ENCODE results near the gene SUFU.

DNA sequence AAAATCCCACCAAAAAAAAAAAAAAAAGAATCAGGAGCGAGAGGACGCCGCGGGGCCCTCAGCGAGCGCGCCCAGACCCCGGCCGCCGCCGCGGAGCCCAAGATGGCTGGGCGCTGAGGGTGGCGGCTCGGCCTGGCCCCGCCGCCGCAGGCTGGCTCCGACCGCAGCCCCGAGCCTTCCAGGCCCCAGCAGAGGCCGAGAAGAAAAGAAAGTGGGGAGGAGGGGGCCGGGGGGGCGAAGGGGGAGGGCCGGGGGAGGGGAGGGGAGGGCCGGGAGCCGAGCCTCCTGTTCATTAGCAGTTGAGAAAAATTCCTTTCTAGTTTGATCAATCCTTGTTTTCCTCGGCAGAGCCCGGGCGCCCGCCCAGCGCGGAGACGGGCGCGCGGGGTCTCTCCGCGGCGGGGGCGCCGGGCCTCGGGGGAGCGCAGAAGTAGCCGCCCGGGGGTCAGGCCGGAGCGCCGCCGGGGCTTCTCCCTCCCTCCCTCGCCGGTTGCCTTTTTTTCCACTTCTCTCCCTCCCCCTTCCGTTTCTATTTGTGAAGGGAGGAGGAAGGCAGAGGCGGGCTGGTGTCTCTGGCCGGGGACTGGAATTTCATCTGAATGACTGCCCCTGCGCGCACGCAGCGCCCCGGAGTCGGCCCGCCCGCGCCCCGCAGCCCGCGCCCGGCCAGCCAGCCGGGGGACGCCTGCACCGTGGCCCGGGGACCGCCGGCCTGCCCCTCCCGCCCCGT lies 139.7 kb downstream of the SUFU start:
- TF ChIP-seq EP300 (IDR thresholded peaks at IDR 0.05) (no peak), POLR2A (IDR thresholded peaks at IDR 0.05) (peak; percentile 77 to 80), POLR2AphosphoS5 (IDR thresholded peaks at IDR 0.05) (peak; percentile 48)
- TF ChIP-seq, protein P1, sequence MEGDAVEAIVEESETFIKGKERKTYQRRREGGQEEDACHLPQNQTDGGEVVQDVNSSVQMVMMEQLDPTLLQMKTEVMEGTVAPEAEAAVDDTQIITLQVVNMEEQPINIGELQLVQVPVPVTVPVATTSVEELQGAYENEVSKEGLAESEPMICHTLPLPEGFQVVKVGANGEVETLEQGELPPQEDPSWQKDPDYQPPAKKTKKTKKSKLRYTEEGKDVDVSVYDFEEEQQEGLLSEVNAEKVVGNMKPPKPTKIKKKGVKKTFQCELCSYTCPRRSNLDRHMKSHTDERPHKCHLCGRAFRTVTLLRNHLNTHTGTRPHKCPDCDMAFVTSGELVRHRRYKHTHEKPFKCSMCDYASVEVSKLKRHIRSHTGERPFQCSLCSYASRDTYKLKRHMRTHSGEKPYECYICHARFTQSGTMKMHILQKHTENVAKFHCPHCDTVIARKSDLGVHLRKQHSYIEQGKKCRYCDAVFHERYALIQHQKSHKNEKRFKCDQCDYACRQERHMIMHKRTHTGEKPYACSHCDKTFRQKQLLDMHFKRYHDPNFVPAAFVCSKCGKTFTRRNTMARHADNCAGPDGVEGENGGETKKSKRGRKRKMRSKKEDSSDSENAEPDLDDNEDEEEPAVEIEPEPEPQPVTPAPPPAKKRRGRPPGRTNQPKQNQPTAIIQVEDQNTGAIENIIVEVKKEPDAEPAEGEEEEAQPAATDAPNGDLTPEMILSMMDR (IDR thresholded peaks at IDR 0.05), result no peak

Measured in gastroesophageal sphincter (tissue), 3 donors.